Esophagus squamous epithelium (tissue), 5 donors: Measurements from ENCODE around the gene LIN7A. TPM values are rescaled to one million over a fixed set of nuclear protein-coding genes. Genes with fewer than 3 reads are reported as not detected.

Experiments used
- DNase-seq: peaks from one replicate; lab custom pipeline; 2025; lab: John Stamatoyannopoulos, UW
- H3K27ac ChIP-seq, 4 donors: fragments of 200-600 bp; sonication (generic); one replicate each; pipeline ENCODE4 v1.5.1; 2016 to 2019; ENCODE audit warnings: mild to moderate bottlenecking in 1 of 4
- H3K27me3 ChIP-seq, 4 donors: fragments of 200-600 bp; sonication (generic); 1 replicate in 3 of 4; 2 replicates in 1 of 4; pipeline versions ENCODE4 v1.5.1 to v1.6.0; 2017 to 2021; ENCODE audit warnings: antibody characterized with exemption in 1 of 4
- H3K36me3 ChIP-seq, 3 donors: fragments of 200-600 bp; sonication (generic); one replicate each; pipeline ENCODE4 v1.5.1; 2016 to 2019
- H3K4me1 ChIP-seq, 3 donors: fragments of 200-600 bp; sonication (generic); one replicate each; pipeline ENCODE4 v1.5.1; 2017 to 2019
- H3K4me3 ChIP-seq, 4 donors: fragments of 200-600 bp; sonication (generic); 1 replicate in 3 of 4; 2 replicates in 1 of 4; pipeline ENCODE4 v1.5.1; 2016 to 2019; ENCODE audit warnings: mild to moderate bottlenecking in 2 of 4, moderate library complexity in 1 of 4
- H3K9me3 ChIP-seq, 3 donors: fragments of 200-600 bp; sonication (generic); one replicate each; pipeline ENCODE4 v1.5.1; 2016 to 2019
- POLR2A ChIP-seq, 4 donors: fragments of 450-650 bp; IDR thresholded peaks; one replicate each; pipeline ENCODE4 v1.6.1; 2017; ENCODE audit warnings: antibody characterized with exemption in 4 of 4, mild to moderate bottlenecking in 4 of 4, moderate library complexity in 3 of 4
- WGBS, 2 donors: methylation state at CpG; one replicate each; pipeline ENCODE4 v1.1.5; 2018; 5-methylcytosine and 5-hydroxymethylcytosine counted together
- intact Hi-C: fragments of 100-400 bp; cut with DNase I; formaldehyde crosslinking; loops from one replicate; pipeline ENCODE4 v1.15.0; 2022
- total RNA-seq, 4 donors: library from RNA; depleted of rRNA; stranded (reverse); fragments of >200 nt; gene quantifications; one replicate each; pipeline ENCODE4 v1.1.0, GENCODE V29; 2016
- TF ChIP-seq, protein P1 (sequence below), 6 experiments: fragments of 450-650 bp in 4 of 6; fragments of 200-600 bp in 2 of 6; sonication (generic) in 2 of 6; IDR thresholded peaks; one replicate each; pipeline ENCODE4 v1.5.1; 2016 to 2019; ENCODE audit warnings: antibody characterized with exemption in 6 of 6, mild to moderate bottlenecking in 4 of 6, moderate library complexity in 4 of 6
- donor health status: DM: yes; HTN: yes; CAD: no.

LIN7A gene
- total RNA-seq, 4 donors from 2014 or later, result 0.49 to 2.7 (median 0.74) TPM

DNA sequence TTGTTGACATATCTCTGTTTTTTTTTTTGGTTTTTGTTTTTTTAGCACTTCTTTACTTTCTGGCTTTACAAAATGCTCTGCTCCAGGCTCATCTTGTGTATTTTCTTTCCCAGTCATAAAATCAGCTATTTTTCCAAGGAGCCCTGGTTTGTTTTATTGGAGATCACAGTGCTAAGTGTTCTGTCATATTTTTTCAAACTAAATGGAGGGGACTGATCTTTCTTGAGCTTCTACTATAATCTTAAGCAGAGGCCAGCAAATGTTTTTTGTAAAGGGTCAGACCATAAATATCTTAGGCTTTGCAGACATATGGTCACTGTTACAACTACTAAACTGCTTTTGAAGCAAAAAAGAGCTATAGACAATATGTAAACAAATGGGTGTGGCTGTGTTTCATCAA lies 30.6 kb upstream of the LIN7A start:
- Histone ChIP-seq H3K36me3 (no peaks in the 10 kb centered on the region), H3K27ac (no peak overlapping the region), H3K4me1 (no peaks in the 10 kb centered on the region), H3K9me3 (no peaks in the 10 kb centered on the region), H3K4me3 (no peak overlapping the region), H3K27me3 (no peaks in the 10 kb centered on the region)
- TF ChIP-seq POLR2A (IDR thresholded peaks at IDR 0.05), result no peak
- TF ChIP-seq, protein P1, sequence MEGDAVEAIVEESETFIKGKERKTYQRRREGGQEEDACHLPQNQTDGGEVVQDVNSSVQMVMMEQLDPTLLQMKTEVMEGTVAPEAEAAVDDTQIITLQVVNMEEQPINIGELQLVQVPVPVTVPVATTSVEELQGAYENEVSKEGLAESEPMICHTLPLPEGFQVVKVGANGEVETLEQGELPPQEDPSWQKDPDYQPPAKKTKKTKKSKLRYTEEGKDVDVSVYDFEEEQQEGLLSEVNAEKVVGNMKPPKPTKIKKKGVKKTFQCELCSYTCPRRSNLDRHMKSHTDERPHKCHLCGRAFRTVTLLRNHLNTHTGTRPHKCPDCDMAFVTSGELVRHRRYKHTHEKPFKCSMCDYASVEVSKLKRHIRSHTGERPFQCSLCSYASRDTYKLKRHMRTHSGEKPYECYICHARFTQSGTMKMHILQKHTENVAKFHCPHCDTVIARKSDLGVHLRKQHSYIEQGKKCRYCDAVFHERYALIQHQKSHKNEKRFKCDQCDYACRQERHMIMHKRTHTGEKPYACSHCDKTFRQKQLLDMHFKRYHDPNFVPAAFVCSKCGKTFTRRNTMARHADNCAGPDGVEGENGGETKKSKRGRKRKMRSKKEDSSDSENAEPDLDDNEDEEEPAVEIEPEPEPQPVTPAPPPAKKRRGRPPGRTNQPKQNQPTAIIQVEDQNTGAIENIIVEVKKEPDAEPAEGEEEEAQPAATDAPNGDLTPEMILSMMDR (IDR thresholded peaks at IDR 0.05), result no peak
- no peak for DNase-seq
- intact Hi-C loops, result no loop called here

DNA sequence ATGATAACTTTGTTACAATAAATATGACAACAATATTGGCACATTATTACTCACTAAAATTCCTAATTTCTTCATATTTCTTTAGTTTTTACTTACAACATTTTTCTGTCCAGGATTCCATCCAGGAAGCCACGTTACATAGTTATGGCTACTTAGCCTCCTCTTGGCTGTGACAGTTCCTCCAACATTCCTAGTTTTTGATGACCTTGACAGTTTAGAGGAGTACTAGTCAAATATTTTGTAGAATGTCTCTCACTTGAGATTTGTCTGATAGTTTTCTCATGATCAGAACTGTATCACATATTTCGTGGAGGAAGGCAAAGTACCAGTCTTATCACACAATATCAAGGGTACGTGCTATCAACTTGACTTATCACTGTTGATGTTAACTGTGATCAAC lies 29.8 kb upstream of the LIN7A start:
- intact Hi-C loops, result no loop called here

DNA sequence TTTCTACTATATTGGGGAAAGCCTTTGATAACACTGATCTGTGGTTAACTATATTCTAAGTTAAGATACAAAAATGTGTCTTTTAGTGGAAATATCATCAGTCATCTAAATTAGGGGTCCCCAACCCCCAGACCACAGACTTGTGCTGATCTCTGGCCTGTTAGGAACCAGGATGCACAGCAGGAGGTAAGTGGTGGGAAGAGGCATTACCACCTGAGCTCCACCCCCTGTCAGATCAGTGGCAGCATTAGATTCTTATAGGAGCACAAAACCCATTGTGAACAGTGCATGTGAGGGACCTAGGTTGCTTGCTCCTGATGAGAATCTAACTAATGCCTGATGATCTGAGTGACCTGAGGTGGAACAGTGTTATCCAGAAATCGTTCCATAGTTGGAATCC lies 28.3 kb upstream of the LIN7A start:
- Histone ChIP-seq H3K27me3 (no peaks in the 10 kb centered on the region), H3K9me3 (no peaks in the 10 kb centered on the region), H3K27ac (no peak overlapping the region), H3K4me3 (no peak overlapping the region), H3K4me1 (no peaks in the 10 kb centered on the region), H3K36me3 (no peaks in the 10 kb centered on the region)
- intact Hi-C loops, result no loop called here
- no peak for DNase-seq
- TF ChIP-seq, protein P1 (IDR thresholded peaks at IDR 0.05), result no peak
- TF ChIP-seq POLR2A (IDR thresholded peaks at IDR 0.05), result no peak
- WGBS, 2 donors, result 31 to 71% methylated on average over 1 of the region's 1 CpG

More for the DNA sequence above, 29.8 kb upstream of the LIN7A start:
- Histone ChIP-seq H3K4me3 (no peak overlapping the region), H3K36me3 (no peaks in the 10 kb centered on the region), H3K4me1 (no peaks in the 10 kb centered on the region), H3K27me3 (no peaks in the 10 kb centered on the region), H3K27ac (no peak overlapping the region), H3K9me3 (no peaks in the 10 kb centered on the region)
- TF ChIP-seq, protein P1 (IDR thresholded peaks at IDR 0.05), result no peak
- no peak for TF ChIP-seq POLR2A (IDR thresholded peaks at IDR 0.05)
- 65 to 71% methylated on average over 3 of the region's 3 CpGs for WGBS, 2 donors
- DNase-seq, result no peak

DNA sequence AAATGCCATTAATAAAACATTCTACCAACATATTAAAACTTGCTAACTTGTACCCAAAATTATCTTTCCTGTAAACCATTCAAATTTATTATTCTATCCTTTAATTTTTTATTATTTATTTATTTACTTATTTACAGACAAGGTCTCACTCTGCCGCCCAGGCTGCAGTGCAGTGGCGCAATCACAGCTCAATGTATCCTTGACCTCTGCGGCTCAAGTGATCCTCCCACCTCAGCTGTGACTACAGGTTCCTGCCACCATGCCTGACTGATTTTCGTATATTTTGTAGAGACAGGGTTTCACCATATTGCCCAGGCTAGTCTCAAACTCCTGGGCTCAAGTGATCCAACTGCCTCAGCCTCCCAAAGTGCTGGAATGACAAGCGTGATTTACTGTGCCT lies 20.4 kb upstream of the LIN7A start:
- 82 to 83% methylated on average over 5 of the region's 5 CpGs for WGBS, 2 donors
- TF ChIP-seq POLR2A (IDR thresholded peaks at IDR 0.05), result no peak
- TF ChIP-seq, protein P1 (IDR thresholded peaks at IDR 0.05), result no peak
- H3K4me1 ChIP-seq, result no peaks in the 10 kb centered on the region
- H3K9me3 ChIP-seq, result no peaks in the 10 kb centered on the region
- intact Hi-C loops, result no loop called here
- H3K4me3 ChIP-seq, result no peak overlapping the region
- no peak for DNase-seq
- no peak overlapping the region for H3K27ac ChIP-seq
- H3K27me3 ChIP-seq, result no peaks in the 10 kb centered on the region
- H3K36me3 ChIP-seq, result no peaks in the 10 kb centered on the region

DNA sequence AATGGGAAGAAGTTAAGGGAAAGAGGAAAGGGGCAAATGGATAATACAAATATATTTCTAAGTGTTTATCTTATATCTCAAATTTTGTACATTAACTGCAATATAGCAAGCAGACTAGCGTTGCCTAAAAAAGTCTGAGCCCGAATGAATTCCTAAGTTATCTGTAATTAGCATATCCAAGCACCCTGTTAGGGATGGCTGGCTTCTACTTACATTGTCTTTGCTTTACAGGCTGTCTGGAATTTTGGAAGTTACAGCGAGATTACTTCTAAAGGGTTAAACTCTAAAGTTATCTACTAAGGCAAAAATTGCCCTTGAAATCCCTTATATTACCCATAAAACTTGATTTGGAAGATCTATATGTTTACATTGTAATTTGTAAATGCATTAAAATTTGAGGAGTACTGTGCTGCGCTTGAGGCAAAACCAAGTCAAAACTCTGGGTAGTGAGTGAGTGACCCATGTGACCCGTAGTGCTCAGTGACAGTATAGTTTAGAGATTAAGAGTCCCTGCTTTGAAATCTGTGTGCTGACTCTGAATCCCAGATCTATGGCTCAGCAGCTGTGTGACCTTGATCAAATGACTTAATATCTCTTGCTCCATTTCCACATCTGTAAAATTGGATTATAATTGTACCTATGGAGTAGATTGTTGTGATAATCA lies 17.3 kb upstream of the LIN7A start:
- TF ChIP-seq, protein P1 (IDR thresholded peaks at IDR 0.05), result no peak
- TF ChIP-seq POLR2A (IDR thresholded peaks at IDR 0.05), result no peak
- DNase-seq, result no peak
- Histone ChIP-seq H3K27ac (no peak overlapping the region), H3K4me1 (no peaks in the 10 kb centered on the region), H3K4me3 (no peak overlapping the region), H3K36me3 (no peaks in the 10 kb centered on the region), H3K9me3 (no peaks in the 10 kb centered on the region), H3K27me3 (no peaks in the 10 kb centered on the region)
- WGBS, 2 donors, result 53 to 65% methylated on average over 5 of the region's 5 CpGs
- intact Hi-C loops, result no loop called here
